HEK293T (cell line): ENCODE data around the gene KREMEN1.

Experiments used
- CTCF ChIA-PET: fragments of 350-600 bp; formaldehyde crosslinking; extraction: SDS; loops from one replicate; lab custom pipeline; 2021; ENCODE audit warnings: antibody characterized with exemption, inconsistent platforms; lab: Yijun Ruan, JAX
- POLR2A ChIA-PET: fragments of 350-600 bp; formaldehyde crosslinking; extraction: SDS; loops from one replicate; lab custom pipeline; 2020; ENCODE audit warnings: antibody characterized with exemption, inconsistent platforms; lab: Yijun Ruan, JAX
- DNase-seq: peaks from one replicate; pipeline ENCODE4 v3.0.0; 2012; ENCODE audit warnings: mixed read lengths; ENCODE audit errors: extremely low spot score
- ARNT ChIP-seq: fragments of 450-650 bp; IDR thresholded peaks from 2 replicates; pipeline ENCODE4 v1.6.1; 2017; ENCODE audit warnings: mild to moderate bottlenecking
- BHLHE40 ChIP-seq: fragments of 450-650 bp; IDR thresholded peaks from 2 replicates; pipeline ENCODE4 v1.6.1; 2016; ENCODE audit warnings: mild to moderate bottlenecking, moderate library complexity, borderline replicate concordance
- CTBP1 ChIP-seq: fragments of 450-650 bp; IDR thresholded peaks from 2 replicates; pipeline ENCODE4 v1.6.1; 2016; ENCODE audit warnings: borderline replicate concordance
- ELF4 ChIP-seq: fragments of 450-650 bp; IDR thresholded peaks from 2 replicates; pipeline ENCODE4 v1.6.1; 2017; ENCODE audit warnings: antibody characterized with exemption
- FOXA1 ChIP-seq: fragments of 450-650 bp; IDR thresholded peaks from 2 replicates; pipeline ENCODE4 v1.6.1; 2016; ENCODE audit warnings: mild to moderate bottlenecking
- FOXK2 ChIP-seq: fragments of 450-650 bp; IDR thresholded peaks from 2 replicates; pipeline ENCODE4 v1.6.1; 2016; ENCODE audit warnings: mild to moderate bottlenecking
- FOXM1 ChIP-seq: fragments of 450-650 bp; IDR thresholded peaks from 2 replicates; pipeline ENCODE4 v1.6.1; 2017; ENCODE audit warnings: mild to moderate bottlenecking, borderline replicate concordance
- HDGF ChIP-seq: fragments of 450-650 bp; IDR thresholded peaks from 2 replicates; pipeline ENCODE4 v1.6.1; 2017; ENCODE audit warnings: antibody characterized with exemption, borderline replicate concordance
- L3MBTL2 ChIP-seq: fragments of 450-650 bp; conservative IDR thresholded peaks from 2 replicates; pipeline ENCODE4 v1.6.1; 2016; ENCODE audit warnings: mild to moderate bottlenecking
- LEF1 ChIP-seq: fragments of 450-650 bp; IDR thresholded peaks from 2 replicates; pipeline ENCODE4 v1.6.1; 2017; ENCODE audit warnings: mild to moderate bottlenecking, borderline replicate concordance
- NFRKB ChIP-seq: fragments of 450-650 bp; IDR thresholded peaks from 2 replicates; pipeline ENCODE4 v1.6.1; 2016; ENCODE audit warnings: mild to moderate bottlenecking, moderate library complexity
- SP1 ChIP-seq: fragments of 450-650 bp; IDR thresholded peaks from 2 replicates; pipeline ENCODE4 v1.6.1; 2017
- SUZ12 ChIP-seq: fragments of 450-650 bp; IDR thresholded peaks from 2 replicates; pipeline ENCODE4 v1.6.1; 2016; ENCODE audit warnings: mild to moderate bottlenecking
- TARDBP ChIP-seq: fragments of 450-650 bp; IDR thresholded peaks from 2 replicates; pipeline ENCODE4 v1.6.1; 2016
- ZNF384 ChIP-seq: fragments of 450-650 bp; IDR thresholded peaks from 2 replicates; pipeline ENCODE4 v1.6.1; 2016
- TF ChIP-seq, protein P1 (sequence below): fragments of 450-650 bp; IDR thresholded peaks from 2 replicates; pipeline ENCODE4 v1.6.1; 2016

The KREMEN1 gene

GRCh38 chr22:29072979-29073617, at the start of gene KREMEN1:
TSS of gene KREMEN1 (plus strand) at chr22:29073035. CDS start at chr22:29073131, 96 bp downstream.
- TF ChIP-seq L3MBTL2 (no peak), HDGF (no peak), NFRKB (no peak), FOXA1 (no peak), FOXM1 (no peak), CTBP1 (no peak), TARDBP (no peak), ZNF384 (no peak), ARNT (no peak), FOXK2 (no peak), ELF4 (no peak), SP1 (no peak), BHLHE40 (no peak)
- POLR2A ChIA-PET = interaction anchor here (1.3 kb wide), 1 partner anchor 190 kb away, joined by 3 read pairs; the partner anchor contains the start of gene ZNRF3
- CTCF ChIA-PET = interaction anchor here (0.6 to 1.1 kb wide), 3 partner anchors 12 to 81 kb away, joined by 3 to 4 read pairs (median 3); partner anchors contain the start of gene C22orf31
- no peak for DNase-seq

GRCh38 chr22:29023172-29023796, 49.6 kb upstream of the KREMEN1 start:
- ChIA-PET CTCF (no interaction called here), POLR2A (no interaction called here)
- DNase-seq = no peak
- no peak for TF ChIP-seq CTBP1
- no peak for TF ChIP-seq ARNT
- TF ChIP-seq ELF4 = no peak
- no peak for TF ChIP-seq FOXK2
- TF ChIP-seq BHLHE40 = no peak
- TF ChIP-seq LEF1 = no peak
- no peak for TF ChIP-seq FOXA1
- no peak for TF ChIP-seq ZNF384
- TF ChIP-seq FOXM1 = no peak
- TF ChIP-seq TARDBP = no peak
- no peak for TF ChIP-seq L3MBTL2
- TF ChIP-seq, protein P1, sequence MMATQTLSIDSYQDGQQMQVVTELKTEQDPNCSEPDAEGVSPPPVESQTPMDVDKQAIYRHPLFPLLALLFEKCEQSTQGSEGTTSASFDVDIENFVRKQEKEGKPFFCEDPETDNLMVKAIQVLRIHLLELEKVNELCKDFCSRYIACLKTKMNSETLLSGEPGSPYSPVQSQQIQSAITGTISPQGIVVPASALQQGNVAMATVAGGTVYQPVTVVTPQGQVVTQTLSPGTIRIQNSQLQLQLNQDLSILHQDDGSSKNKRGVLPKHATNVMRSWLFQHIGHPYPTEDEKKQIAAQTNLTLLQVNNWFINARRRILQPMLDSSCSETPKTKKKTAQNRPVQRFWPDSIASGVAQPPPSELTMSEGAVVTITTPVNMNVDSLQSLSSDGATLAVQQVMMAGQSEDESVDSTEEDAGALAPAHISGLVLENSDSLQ = no peak
- TF ChIP-seq SP1 = no peak
- TF ChIP-seq SUZ12 = no peak
- no peak for TF ChIP-seq HDGF
- no peak for TF ChIP-seq NFRKB

- DNase-seq = no peak
- no peak for TF ChIP-seq NFRKB
- no peak for TF ChIP-seq L3MBTL2
- no peak for TF ChIP-seq ZNF384
- TF ChIP-seq LEF1 = no peak
- TF ChIP-seq FOXK2 = no peak
- TF ChIP-seq ELF4 = no peak
- no peak for TF ChIP-seq SUZ12
- TF ChIP-seq HDGF = no peak
- TF ChIP-seq SP1 = no peak
- TF ChIP-seq FOXA1 = no peak
- ChIA-PET POLR2A (interaction anchor here (2.6 kb wide), 1 partner anchor 144 kb away, joined by 8 read pairs; the partner anchor contains the start of gene ZNRF3), CTCF (no interaction called here)
Measured at GRCh38 chr22:29026579-29026978, 46.3 kb upstream of the KREMEN1 start.

GRCh38 chr22:29028468-29028867, 44.4 kb upstream of the KREMEN1 start:
- TF ChIP-seq ARNT (no peak), SP1 (no peak), ZNF384 (no peak), L3MBTL2 (no peak), BHLHE40 (no peak), FOXM1 (no peak), ELF4 (no peak), FOXK2 (no peak), HDGF (no peak)
- CTCF ChIA-PET = no interaction called here
- POLR2A ChIA-PET = interaction anchor here (2.6 kb wide), 1 partner anchor 146 kb away, joined by 8 read pairs; the partner anchor contains the start of gene ZNRF3
- no peak for DNase-seq

DNA sequence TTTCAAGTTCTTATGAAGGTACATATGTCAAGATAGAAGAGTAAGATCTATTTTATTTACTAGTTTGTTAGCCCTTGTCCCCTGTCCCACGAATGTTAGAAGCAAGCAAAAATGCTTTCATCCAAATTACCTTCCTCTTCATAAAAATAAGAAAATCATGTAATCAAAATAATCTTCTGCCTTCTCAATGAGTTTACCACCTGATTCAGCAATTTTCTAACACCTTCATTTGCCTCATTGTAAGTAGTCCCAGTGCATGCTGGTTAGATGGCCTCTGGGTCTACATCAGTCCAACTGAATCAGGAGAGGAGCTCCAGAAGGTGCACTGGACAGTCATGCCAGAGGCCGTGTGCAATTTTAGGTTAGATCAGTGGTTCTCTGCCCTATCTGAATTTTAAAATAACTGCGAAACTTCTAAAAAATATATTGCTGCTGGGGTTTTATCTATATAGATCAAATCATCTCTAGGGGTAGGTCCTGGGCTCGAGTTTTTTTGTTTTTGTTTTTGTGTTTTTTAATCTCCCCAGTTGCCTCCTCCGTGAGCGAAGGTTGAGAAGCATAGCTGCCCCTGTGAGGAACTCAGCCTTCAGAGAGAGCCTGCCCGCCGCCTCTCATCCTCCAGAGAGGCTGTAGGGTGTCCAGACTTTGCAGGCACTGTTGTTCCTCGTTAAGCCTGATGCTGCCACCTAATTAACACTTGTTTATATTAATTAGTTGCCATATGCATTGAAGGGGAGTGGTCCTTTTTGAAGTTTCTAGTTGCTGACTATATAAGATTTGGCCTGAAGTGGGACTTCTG, 43.4 kb upstream of the KREMEN1 start:
- POLR2A ChIA-PET = interaction anchor here (0.8 kb wide), 1 partner anchor 146 kb away, joined by 3 read pairs; the partner anchor contains the start of gene ZNRF3
- CTCF ChIA-PET = interaction anchor here (1.2 kb wide), 1 partner anchor 12 kb away, joined by 3 read pairs; no protein-coding TSS in a partner anchor
- no peak for DNase-seq
- TF ChIP-seq SP1 (no peak), HDGF (no peak), NFRKB (no peak)
- TF ChIP-seq, protein P1 = no peak
